Activated CD8-positive, alpha-beta memory T cell treated with anti-CD3 and anti-CD28 coated beads, Interleukin-2, amount 50 U/mL, for 48 hours (primary cell): ENCODE measurements around the gene COL13A1.

Experiments used
- DNase-seq: peaks from one replicate; pipeline ENCODE4 v3.0.0-alpha.2; 2020

Gene COL13A1

DNA sequence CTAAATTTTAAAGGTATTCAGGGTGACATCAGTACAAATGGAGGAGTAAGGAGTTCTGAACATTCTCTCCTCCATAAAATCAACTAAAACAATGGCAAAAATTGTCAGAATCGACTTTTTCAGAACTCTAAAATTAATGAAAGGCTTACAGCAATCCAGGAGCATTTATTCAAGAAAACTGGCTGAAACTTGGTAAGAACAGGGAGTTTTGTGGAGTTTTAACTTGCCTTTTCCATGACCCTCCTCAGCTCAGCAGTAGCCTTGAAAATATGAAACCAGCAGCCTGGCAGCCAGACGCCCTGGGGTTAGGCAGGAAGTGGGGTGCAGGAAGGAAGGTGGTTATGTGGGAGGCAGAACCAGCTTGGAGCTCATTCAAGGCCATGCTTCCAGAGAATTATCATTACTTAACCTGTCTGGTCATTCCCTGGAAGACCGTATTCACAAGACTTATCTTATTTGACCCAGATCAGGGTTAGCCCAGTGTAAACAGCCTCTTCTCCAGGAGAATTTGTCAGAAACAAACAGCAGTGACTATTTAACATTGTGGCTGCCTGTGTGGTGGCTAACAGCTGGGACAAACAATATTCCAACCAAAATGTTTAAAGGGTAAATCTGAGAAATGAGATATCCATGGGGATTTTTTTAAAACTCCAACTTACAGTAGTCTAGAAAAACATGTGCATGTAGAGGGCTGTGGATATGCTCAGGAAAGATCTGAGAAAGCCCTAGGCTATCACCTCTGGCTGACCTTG, 175.3 kb downstream of the COL13A1 start:
- DNase-seq, result no peak

DNA sequence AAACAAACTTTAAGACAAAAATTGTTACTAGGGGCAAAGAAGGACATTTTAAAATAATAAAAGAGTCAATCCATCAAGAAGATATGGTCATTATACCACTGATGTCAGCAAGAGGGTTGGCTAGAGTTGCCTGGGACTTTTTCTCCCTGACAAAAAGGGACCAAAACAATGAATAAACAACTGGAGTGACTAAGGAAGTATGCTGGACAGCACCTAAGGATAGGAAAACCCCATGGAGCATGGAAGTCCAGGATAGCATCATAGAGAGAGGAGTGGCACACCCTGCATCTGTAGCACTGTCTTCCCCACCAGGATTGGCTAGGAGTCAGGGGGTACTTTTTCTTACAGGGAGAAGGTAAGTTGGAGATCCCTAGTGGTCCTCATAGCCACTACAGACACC, 177.5 kb downstream of the COL13A1 start:
- DNase-seq, result no peak

DNA sequence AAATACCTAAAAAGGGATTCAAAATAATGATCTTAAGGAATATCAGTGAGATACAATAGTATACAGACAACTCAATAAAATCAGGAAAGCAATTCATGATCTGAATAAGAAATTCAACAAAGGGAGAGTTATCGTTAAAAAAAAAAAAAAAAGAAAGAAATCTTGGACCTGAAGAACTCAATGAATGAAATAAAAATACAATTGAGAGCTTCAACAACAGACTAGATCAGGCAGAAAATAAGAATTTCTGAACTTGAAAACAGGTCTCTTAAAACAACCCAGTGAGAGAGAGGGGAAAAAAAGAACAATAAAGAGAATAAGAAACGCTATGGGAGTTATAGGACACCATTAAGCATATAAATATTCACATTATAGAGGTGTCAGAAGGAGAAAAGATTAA, 179.0 kb downstream of the COL13A1 start:
- no peak for DNase-seq

DNA sequence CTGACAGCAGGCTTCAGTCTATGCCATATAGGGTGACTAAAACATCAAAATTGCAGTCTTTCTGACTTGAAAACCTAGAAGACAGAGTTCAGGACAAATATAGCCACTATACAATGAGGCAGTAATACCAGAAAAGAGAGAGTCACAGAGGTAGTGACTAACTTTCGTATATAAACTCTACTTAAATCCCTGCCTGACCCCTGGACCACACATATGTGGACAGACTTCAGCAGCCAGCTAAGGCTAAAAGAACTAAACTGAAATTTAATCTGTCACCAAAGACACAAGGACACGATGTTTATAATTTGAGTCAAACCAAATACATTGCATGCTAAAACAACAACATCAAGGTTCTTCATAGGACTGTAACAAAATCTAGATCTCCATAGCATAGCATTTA, 186.4 kb downstream of the COL13A1 start:
- no peak for DNase-seq

DNA sequence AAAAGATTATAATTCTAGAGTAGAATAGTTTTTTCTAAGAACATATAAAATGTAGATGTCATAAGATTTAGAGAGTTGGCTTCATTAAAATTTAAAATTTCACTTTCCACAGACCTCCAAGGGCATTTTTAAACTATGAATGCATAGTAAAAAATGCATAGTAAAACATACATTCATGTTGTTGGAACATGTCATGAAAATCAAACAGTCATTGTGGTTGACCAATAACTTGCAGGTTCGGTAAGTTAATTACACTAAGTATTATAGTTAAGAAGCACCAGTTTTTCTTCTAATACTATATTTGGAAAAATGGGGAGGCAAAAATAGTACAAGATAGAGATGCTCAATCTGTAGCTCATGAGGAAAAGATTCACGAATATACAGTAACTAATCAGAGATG, 189.4 kb downstream of the COL13A1 start:
- DNase-seq, result no peak

DNA sequence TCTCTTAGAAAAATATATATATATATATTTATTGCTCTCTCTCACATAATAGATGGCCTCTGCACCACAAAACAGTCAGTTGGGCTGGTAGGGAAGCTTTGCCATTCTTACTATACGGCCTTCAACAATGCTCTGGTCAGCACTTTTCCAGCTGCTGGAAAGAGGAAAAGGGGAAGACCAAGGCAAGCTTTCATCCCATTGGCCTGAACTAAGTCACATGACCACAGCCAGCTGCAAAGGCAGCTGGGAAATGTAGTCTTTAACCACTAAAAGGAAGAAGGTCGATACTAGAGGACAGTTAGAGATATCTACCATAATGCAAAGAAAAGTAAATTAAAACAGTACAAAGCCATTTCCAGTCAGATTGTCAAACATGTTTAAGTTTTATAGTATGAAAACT, 192.6 kb downstream of the COL13A1 start:
- DNase-seq, result no peak

DNA sequence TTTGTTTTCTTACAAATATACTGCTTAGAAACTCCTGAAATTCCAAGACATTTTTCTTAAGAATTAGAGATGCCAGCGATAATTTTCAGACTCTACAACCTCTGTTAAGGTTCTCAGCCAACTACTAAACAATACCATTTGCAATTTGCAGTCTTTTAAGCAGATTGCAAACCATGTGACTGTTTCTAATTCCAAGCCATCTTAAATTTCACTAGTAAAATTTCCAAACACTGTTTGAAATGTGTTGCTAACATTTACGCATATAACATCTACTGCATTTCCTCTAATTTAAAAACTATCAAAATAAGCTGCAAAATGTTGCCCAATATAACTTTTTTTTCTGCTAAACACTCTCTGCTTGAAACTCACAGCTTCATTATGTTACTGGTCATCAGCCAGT, 194.9 kb downstream of the COL13A1 start:
- DNase-seq, result no peak

GRCh38 chr10:70000262-70000661, 198.6 kb downstream of the COL13A1 start:
- no peak for DNase-seq

GRCh38 chr10:70007116-70007820, 205.6 kb downstream of the COL13A1 start:
- DNase-seq, result no peak
